H9 (cell line): Measurements from ENCODE around the gene GNB1L. TPM values are rescaled to one million over a fixed set of nuclear protein-coding genes. Genes with fewer than 3 reads are reported as not detected.

Source experiments
- DNase-seq: peaks from one replicate; pipeline ENCODE4 v3.0.0-alpha.2; 2017
- H2AFZ ChIP-seq: one replicate; pipeline ENCODE4 v1.6.1; 2013; ENCODE audit warnings: mild to moderate bottlenecking, low read length, control low read depth, moderate library complexity
- H2AK5ac ChIP-seq: 2 replicates; pipeline ENCODE4 v1.6.1; 2013; ENCODE audit warnings: low read length, control low read depth, mixed read lengths; ENCODE audit not compliant: insufficient read length
- H2BK120ac ChIP-seq: one replicate; pipeline ENCODE4 v1.6.1; 2013; ENCODE audit warnings: low read depth, mild to moderate bottlenecking, low read length, control low read depth, inconsistent platforms; ENCODE audit not compliant: poor library complexity, severe bottlenecking
- H2BK12ac ChIP-seq: 2 replicates; pipeline ENCODE4 v1.6.1; 2013; ENCODE audit warnings: low read length, control low read depth, mixed read lengths, low read depth; ENCODE audit not compliant: insufficient read length
- H2BK15ac ChIP-seq: 2 replicates; pipeline ENCODE4 v1.6.1; 2013; ENCODE audit warnings: low read depth, low read length, control low read depth
- H2BK20ac ChIP-seq: one replicate; pipeline ENCODE4 v1.6.1; 2013; ENCODE audit warnings: low read depth, mild to moderate bottlenecking, low read length, control low read depth, inconsistent platforms; ENCODE audit not compliant: poor library complexity, severe bottlenecking
- H2BK5ac ChIP-seq: 2 replicates; pipeline ENCODE4 v1.6.1; 2013; ENCODE audit warnings: low read length, control low read depth, mixed read lengths; ENCODE audit not compliant: insufficient read length
- H3K14ac ChIP-seq: 2 replicates; pipeline ENCODE4 v1.6.1; 2013; ENCODE audit warnings: low read length, control low read depth; ENCODE audit not compliant: insufficient read depth
- H3K18ac ChIP-seq: 2 replicates; pipeline ENCODE4 v1.6.1; 2013; ENCODE audit warnings: low read depth, mild to moderate bottlenecking, mixed read lengths, low read length, control low read depth; ENCODE audit not compliant: insufficient read length
- H3K23ac ChIP-seq: 2 replicates; pipeline ENCODE4 v1.6.1; 2013; ENCODE audit warnings: low read length, control low read depth, mixed read lengths, low read depth; ENCODE audit not compliant: insufficient read length
- H3K23me2 ChIP-seq: 2 replicates; pipeline ENCODE4 v1.6.1; 2013; ENCODE audit warnings: low read depth, mild to moderate bottlenecking, mixed read lengths, low read length, control low read depth; ENCODE audit not compliant: insufficient read length, poor library complexity, severe bottlenecking
- H3K27ac ChIP-seq: 2 replicates; pipeline ENCODE4 v1.5.1; 2013; ENCODE audit warnings: low read length, control low read depth, mixed read lengths, low read depth; ENCODE audit not compliant: insufficient read length
- H3K27me3 ChIP-seq: 2 replicates; pipeline ENCODE4 v1.6.1; 2013; ENCODE audit warnings: low read length, control low read depth, inconsistent platforms; ENCODE audit not compliant: insufficient read depth
- H3K4ac ChIP-seq: 2 replicates; pipeline ENCODE4 v1.6.1; 2013; ENCODE audit warnings: low read depth, mild to moderate bottlenecking, control low read depth, inconsistent platforms, low read length, moderate library complexity
- H3K4me1 ChIP-seq: 2 replicates; pipeline ENCODE4 v1.6.1; 2013; ENCODE audit warnings: low read length, control low read depth, inconsistent platforms; ENCODE audit not compliant: insufficient read depth
- H3K4me2 ChIP-seq: 2 replicates; pipeline ENCODE4 v1.6.1; 2013; ENCODE audit warnings: low read length, control low read depth, mixed read lengths; ENCODE audit not compliant: insufficient read length, insufficient read depth
- H3K56ac ChIP-seq: 2 replicates; pipeline ENCODE4 v1.6.1; 2013; ENCODE audit warnings: low read depth, mild to moderate bottlenecking, mixed read lengths, low read length, control low read depth; ENCODE audit not compliant: insufficient read length
- H3K79me1 ChIP-seq: 2 replicates; pipeline ENCODE4 v1.6.1; 2013; ENCODE audit warnings: low read depth, mild to moderate bottlenecking, moderate library complexity, low read length, control low read depth, inconsistent platforms; ENCODE audit not compliant: insufficient read depth, poor library complexity, severe bottlenecking
- H3K79me2 ChIP-seq: 2 replicates; pipeline ENCODE4 v1.6.1; 2013; ENCODE audit warnings: low read length, control low read depth, inconsistent platforms; ENCODE audit not compliant: insufficient read depth
- H3K9ac ChIP-seq: 2 replicates; pipeline ENCODE4 v1.6.1; 2013; ENCODE audit warnings: low read length, control low read depth, mixed read lengths; ENCODE audit not compliant: insufficient read length; ENCODE audit errors: extremely low read depth
- H3K9me3 ChIP-seq: one replicate; pipeline ENCODE4 v1.6.1; 2013; ENCODE audit warnings: low read depth, low read length, inconsistent platforms; ENCODE audit not compliant: control insufficient read depth
- H3T11ph ChIP-seq: one replicate; pipeline ENCODE4 v1.6.1; 2013; ENCODE audit warnings: mild to moderate bottlenecking, low read length, control low read depth, inconsistent platforms
- H4K20me1 ChIP-seq: one replicate; pipeline ENCODE4 v1.6.1; 2013; ENCODE audit not compliant: control insufficient read depth, insufficient read length, insufficient read depth
- H4K5ac ChIP-seq: 2 replicates; pipeline ENCODE4 v1.6.1; 2013; ENCODE audit warnings: low read depth, mild to moderate bottlenecking, mixed read lengths, low read length, control low read depth; ENCODE audit not compliant: insufficient read length
- H4K8ac ChIP-seq: replicated peaks from 2 replicates; pipeline ENCODE4 v1.6.1; 2013; ENCODE audit warnings: low read length, control low read depth, mixed read lengths, low read depth; ENCODE audit not compliant: insufficient read length
- H4K91ac ChIP-seq: 2 replicates; pipeline ENCODE4 v1.6.1; 2013; ENCODE audit warnings: low read depth, mild to moderate bottlenecking, moderate library complexity, mixed read lengths, low read length, control low read depth; ENCODE audit not compliant: insufficient read length
- H3K27ac Mint-ChIP-seq, 3 experiments: 2 replicates in 2 of 3; 3 replicates in 1 of 3; pipeline ENCODE4 v1.8.0; 2020 to 2021; ENCODE audit warnings: mixed read lengths in 3 of 3, mild to moderate bottlenecking in 1 of 3, moderate library complexity in 1 of 3
- H3K27me3 Mint-ChIP-seq: 2 replicates; pipeline ENCODE4 v1.8.0; 2021; ENCODE audit warnings: low read depth, mild to moderate bottlenecking, moderate library complexity, mixed read lengths
- H3K36me3 Mint-ChIP-seq, 3 experiments: 2 replicates in 2 of 3; 3 replicates in 1 of 3; pipeline ENCODE4 v1.8.0; 2020 to 2021; ENCODE audit warnings: low read depth in 3 of 3, mixed read lengths in 3 of 3; ENCODE audit not compliant: insufficient read depth in 1 of 3
- H3K4me1 Mint-ChIP-seq, 2 experiments: 2 replicates each; pipeline ENCODE4 v1.8.0; 2020; ENCODE audit warnings: mixed read lengths in 2 of 2
- H3K4me3 Mint-ChIP-seq, 2 experiments: 2 replicates in 1 of 2; 3 replicates in 1 of 2; pipeline ENCODE4 v1.8.0; 2020 to 2021; ENCODE audit warnings: mild to moderate bottlenecking in 2 of 2, mixed read lengths in 2 of 2, moderate library complexity in 1 of 2
- H3K9me3 Mint-ChIP-seq, 2 experiments: 2 replicates in 1 of 2; 3 replicates in 1 of 2; pipeline ENCODE4 v1.8.0; 2020; ENCODE audit warnings: mild to moderate bottlenecking in 2 of 2, mixed read lengths in 2 of 2, moderate library complexity in 1 of 2
- CTCF ChIP-seq: fragments of 200-600 bp; sonication (generic); conservative IDR thresholded peaks from 3 replicates; pipeline ENCODE4 v1.8.0; 2021; ENCODE audit warnings: antibody characterized with exemption, mild to moderate bottlenecking
- WGBS: extraction: QIAGEN DNeasy Blood & Tissue Kit; methylation state at CpG from one replicate; pipeline ENCODE4 v1.1.7; 2013; ENCODE audit warnings: missing lambda C conversion rate, low lambda C conversion rate, mixed read lengths; ENCODE audit not compliant: insufficient read length; ENCODE audit errors: extremely low coverage; 5-methylcytosine and 5-hydroxymethylcytosine counted together
- total RNA-seq: library from RNA; stranded (reverse); gene quantifications from 2 replicates; pipeline ENCODE4 v1.2.1, GENCODE V29; 2021

GNB1L gene
- total RNA-seq, 1 experiment from 2014 or later: 22.4 TPM

GRCh38 chr22:19807161-19807913, 47.3 kb downstream of the GNB1L start:
- Histone ChIP-seq H4K20me1 (no peaks in the 10 kb centered on the region), H3K56ac (no peak overlapping the region), H2BK120ac (no peak overlapping the region), H3K27me3 (no peaks in the 10 kb centered on the region), H3K4ac (no peak overlapping the region), H3K27ac (no peak overlapping the region), H3K23ac (no peak overlapping the region), H3K14ac (no peak overlapping the region; the same call in 1 of the 2 replicates), H2BK5ac (no peak overlapping the region), H3K79me2 (no peaks in the 10 kb centered on the region), H3K4me1 (no peaks in the 10 kb centered on the region), H2BK15ac (no peak overlapping the region), H2BK20ac (no peak overlapping the region), H2BK12ac (no peak overlapping the region), H4K8ac (no peak overlapping the region), H4K5ac (no peak overlapping the region), H2AK5ac (no peak overlapping the region), H3T11ph (no peak overlapping the region), H2AFZ (no peak overlapping the region), H3K9me3 (no peaks in the 10 kb centered on the region), H3K4me2 (no peak overlapping the region), H3K9ac (no peak overlapping the region), H4K91ac (no peak overlapping the region), H3K79me1 (no peaks in the 10 kb centered on the region), H3K23me2 (peaks cover 3% of the 10 kb centered on the region), H3K18ac (no peak overlapping the region)
- DNase-seq: no peak
- Mint-ChIP-seq H3K27ac (peak overlapping the region in 2 of 3 experiments; percentile 21 to 73; a peak in 2 of 7 replicates), H3K9me3 (no peaks in the 10 kb centered on the region), H3K36me3 (peaks cover 0 to 4% (median 0%) of the 10 kb centered on the region in 3 experiments; a peak in 1 of 7 replicates), H3K27me3 (no peaks in the 10 kb centered on the region), H3K4me1 (peaks cover 3 to 7% of the 10 kb centered on the region in 2 experiments; a peak in 2 of 4 replicates), H3K4me3 (no peak overlapping the region; a peak in 1 of 5 replicates)
- no CpG with 5 or more reads among the region's 15 CpGs for WGBS
- no peak for TF ChIP-seq CTCF
